BLaER1 (cell line): ENCODE data around the gene EEF1AKMT2.
A peak's percentile ranks its signal among the peaks of the same experiment; 100 is the strongest.

ENCODE experiments used
- H3K27ac ChIP-seq: shearing (Covaris generic); formaldehyde crosslinking; 2 replicates; pipeline ENCODE4 v1.8.1; 2022
- H3K27me3 ChIP-seq: shearing (Covaris generic); formaldehyde crosslinking; 2 replicates; pipeline ENCODE4 v1.8.1; 2022
- H3K36me3 ChIP-seq: shearing (Covaris generic); formaldehyde crosslinking; 2 replicates; pipeline ENCODE4 v1.8.1; 2022
- H3K4me1 ChIP-seq: shearing (Covaris generic); formaldehyde crosslinking; 2 replicates; pipeline ENCODE4 v1.8.1; 2022
- H3K4me2 ChIP-seq: shearing (Covaris generic); formaldehyde crosslinking; 2 replicates; pipeline ENCODE4 v1.8.1; 2022
- H3K4me3 ChIP-seq: shearing (Covaris generic); formaldehyde crosslinking; 2 replicates; pipeline ENCODE4 v1.8.1; 2022
- H3K9ac ChIP-seq: shearing (Covaris generic); formaldehyde crosslinking; 2 replicates; pipeline ENCODE4 v1.8.1; 2022
- H3K9me3 ChIP-seq: shearing (Covaris generic); formaldehyde crosslinking; 2 replicates; pipeline ENCODE4 v1.8.1; 2022
- H4K20me1 ChIP-seq: shearing (Covaris generic); formaldehyde crosslinking; 2 replicates; pipeline ENCODE4 v1.8.1; 2022
- Cebpa-rat ChIP-seq: shearing (Covaris generic); IDR thresholded peaks from 2 replicates; pipeline ENCODE4 v1.8.1; 2022

The EEF1AKMT2 gene

DNA sequence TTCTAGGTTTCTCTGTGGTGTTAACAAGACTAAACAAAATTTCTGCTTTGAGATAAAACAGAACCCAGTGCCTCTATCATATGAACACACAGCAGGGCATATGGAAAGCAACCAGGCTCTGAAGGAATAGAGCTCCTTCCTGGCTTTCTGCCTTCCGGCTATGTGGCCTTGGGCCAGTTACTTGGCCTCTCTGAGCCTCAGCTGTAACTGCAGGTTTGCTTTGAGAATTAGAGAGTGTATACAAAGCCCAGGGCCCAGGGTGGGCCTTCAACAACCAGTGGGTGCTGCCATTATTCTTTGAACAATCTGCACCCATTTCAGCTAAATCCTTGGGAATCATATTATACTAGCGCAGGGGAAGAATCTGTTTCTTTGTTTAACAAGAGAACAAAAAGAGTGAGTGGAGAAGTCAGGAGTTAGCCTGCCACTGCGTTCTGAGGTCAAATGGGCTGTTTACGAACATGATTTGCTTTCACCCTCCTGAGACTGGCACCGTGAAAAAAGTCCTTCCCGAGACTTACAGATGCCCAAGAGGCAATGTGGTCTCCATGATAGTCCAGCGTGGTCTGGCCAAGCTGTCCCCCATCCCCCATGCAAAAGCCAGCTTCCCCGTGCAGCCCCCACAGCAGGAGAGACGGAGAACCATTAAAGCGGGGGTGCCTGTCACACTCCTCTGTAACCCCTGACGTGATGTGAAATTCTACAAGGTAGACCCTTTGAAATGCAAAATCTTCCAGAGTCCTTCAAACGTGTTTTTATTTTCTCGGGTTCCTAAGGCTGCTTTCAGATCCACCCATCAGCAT lies 52.4 kb downstream of the EEF1AKMT2 start:
- no peak for TF ChIP-seq Cebpa-rat
- peak overlapping the region; percentile 83; the same call in 1 of the 2 replicates for H3K27ac ChIP-seq
- H3K4me3 ChIP-seq = no peak overlapping the region
- H3K4me1 ChIP-seq = peaks cover 84% of the 10 kb centered on the region
- H4K20me1 ChIP-seq = peaks cover 83% of the 10 kb centered on the region
- H3K9ac ChIP-seq = peak overlapping the region; percentile 73
- H3K4me2 ChIP-seq = peak overlapping the region; percentile 92
- no peaks in the 10 kb centered on the region for H3K9me3 ChIP-seq
- H3K27me3 ChIP-seq = no peaks in the 10 kb centered on the region
- H3K36me3 ChIP-seq = no peaks in the 10 kb centered on the region

DNA sequence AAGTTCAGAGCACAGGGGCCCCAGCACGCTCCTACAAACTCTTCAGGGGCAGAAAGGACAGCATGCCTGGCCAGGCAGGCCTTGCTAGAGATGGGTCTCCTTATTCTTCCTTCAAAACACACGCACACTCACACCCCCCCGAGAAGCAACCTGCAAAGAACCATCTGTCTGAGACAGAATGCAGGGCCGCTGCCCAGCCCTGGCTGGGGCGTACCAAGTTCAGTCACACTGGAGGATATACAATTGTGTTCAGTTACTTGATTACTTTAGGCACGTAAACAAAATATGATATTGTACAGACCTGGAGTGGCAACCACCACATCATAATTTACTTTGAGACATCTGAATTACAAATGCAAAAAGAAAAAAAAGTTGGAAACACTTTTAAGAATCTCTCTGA lies 53.2 kb downstream of the EEF1AKMT2 start:
- H3K36me3 ChIP-seq = no peaks in the 10 kb centered on the region
- peaks cover 92% of the 10 kb centered on the region for H4K20me1 ChIP-seq
- no peak overlapping the region for H3K4me3 ChIP-seq
- H3K9ac ChIP-seq = peak overlapping the region; percentile 54; the same call in 1 of the 2 replicates
- no peak overlapping the region; the same call in 1 of the 2 replicates for H3K27ac ChIP-seq
- no peaks in the 10 kb centered on the region for H3K27me3 ChIP-seq
- no peak for TF ChIP-seq Cebpa-rat
- peaks cover 92% of the 10 kb centered on the region for H3K4me1 ChIP-seq
- no peaks in the 10 kb centered on the region for H3K9me3 ChIP-seq
- H3K4me2 ChIP-seq = peak overlapping the region; percentile 92

DNA sequence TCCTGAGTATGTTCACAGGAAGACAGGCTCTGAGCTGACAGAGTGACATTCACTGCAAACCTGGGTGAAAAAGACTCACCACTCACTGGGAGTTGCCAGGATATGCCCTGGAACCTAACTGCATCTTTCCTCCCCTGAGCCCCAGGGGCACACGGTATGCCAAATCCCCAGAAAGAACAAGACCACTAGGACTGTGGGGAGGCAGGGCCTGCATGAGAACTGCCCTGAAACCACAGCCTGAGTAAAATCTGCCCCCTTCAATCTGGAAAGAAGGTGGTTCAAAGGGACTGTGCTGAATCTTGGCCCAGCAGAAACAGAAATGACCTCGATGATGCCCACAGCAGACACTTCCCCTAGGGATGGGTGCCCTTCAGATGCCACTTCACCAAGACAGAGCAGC lies 54.0 kb downstream of the EEF1AKMT2 start:
- Histone ChIP-seq H3K9me3 (no peaks in the 10 kb centered on the region), H3K4me2 (peak overlapping the region; percentile 92), H3K9ac (no peak overlapping the region; the same call in 1 of the 2 replicates), H4K20me1 (peaks cover 99% of the 10 kb centered on the region), H3K27me3 (no peaks in the 10 kb centered on the region), H3K4me1 (peaks cover 100% of the 10 kb centered on the region), H3K4me3 (no peak overlapping the region), H3K27ac (peak overlapping the region; percentile 38), H3K36me3 (no peaks in the 10 kb centered on the region)
- no peak for TF ChIP-seq Cebpa-rat

DNA sequence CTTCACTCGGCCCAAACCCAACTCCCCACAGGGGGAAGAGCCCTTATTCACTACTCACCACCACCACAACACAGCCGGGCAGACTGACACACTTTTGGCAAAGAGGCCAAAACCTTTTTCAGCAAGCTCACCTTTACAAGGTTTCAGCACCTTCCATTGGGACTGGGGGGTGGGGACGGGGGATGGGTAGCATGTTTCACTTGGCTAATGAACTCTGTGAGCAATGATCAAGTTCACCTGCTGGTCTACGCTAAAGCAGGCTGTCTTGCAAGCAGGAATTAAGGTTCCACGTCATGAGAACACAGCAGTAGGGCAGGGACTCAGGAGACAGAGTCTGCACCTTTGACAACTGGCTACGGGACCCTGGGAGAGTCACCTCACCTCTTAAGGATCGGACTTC lies 54.5 kb downstream of the EEF1AKMT2 start:
- Histone ChIP-seq H3K36me3 (peaks cover 4% of the 10 kb centered on the region; the same call in 1 of the 2 replicates), H3K9me3 (no peaks in the 10 kb centered on the region), H3K27me3 (no peaks in the 10 kb centered on the region), H3K4me2 (peak overlapping the region; percentile 92), H3K4me1 (peaks cover 100% of the 10 kb centered on the region), H3K27ac (peak overlapping the region; percentile 38), H3K4me3 (no peak overlapping the region), H4K20me1 (peaks cover 100% of the 10 kb centered on the region), H3K9ac (no peak overlapping the region)
- TF ChIP-seq Cebpa-rat = no peak

DNA sequence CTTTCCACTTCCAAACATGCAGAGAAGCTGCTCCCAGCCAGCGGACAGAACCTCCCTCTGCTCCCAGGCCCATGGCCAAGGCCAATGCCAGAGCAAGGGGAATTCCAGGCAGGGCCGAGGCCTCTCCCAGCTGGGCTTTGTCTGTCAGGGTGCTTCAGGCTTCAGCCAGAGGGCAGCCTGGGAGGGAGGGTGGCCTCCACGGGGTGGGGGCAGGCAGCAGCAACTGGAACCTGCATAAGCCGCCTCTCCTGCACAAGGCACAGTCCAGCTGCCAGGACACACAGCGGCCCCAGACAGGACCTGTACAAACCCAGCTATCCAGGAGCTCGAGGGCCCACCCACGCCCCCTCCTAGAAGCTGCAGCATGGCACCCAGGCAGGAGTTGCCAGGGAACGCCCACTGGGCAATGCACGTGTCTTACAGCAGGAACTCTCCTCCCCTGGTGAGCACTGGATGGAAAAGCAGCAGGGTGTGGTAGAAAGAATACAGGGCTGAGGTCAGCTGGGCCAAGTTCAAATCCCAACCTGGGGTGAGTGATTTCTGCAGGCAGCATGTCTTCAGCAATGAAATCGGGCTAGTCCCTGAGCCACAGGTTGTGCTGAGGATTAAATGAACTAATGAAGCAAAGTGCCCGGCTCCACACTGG lies 55.1 kb downstream of the EEF1AKMT2 start:
- H3K4me1 ChIP-seq = peaks cover 100% of the 10 kb centered on the region
- H3K36me3 ChIP-seq = peaks cover 10% of the 10 kb centered on the region; the same call in 1 of the 2 replicates
- H3K27ac ChIP-seq = 0 out of 2 replicates have a peak overlapping the region, but pooled peaks have one; percentile 69
- H3K9ac ChIP-seq = 0 out of 2 replicates have a peak overlapping the region, but pooled peaks have one; percentile 3
- no peak overlapping the region for H3K4me3 ChIP-seq
- H4K20me1 ChIP-seq = peaks cover 100% of the 10 kb centered on the region
- TF ChIP-seq Cebpa-rat = no peak
- H3K9me3 ChIP-seq = no peaks in the 10 kb centered on the region
- H3K27me3 ChIP-seq = no peaks in the 10 kb centered on the region
- H3K4me2 ChIP-seq = peak overlapping the region; percentile 92

DNA sequence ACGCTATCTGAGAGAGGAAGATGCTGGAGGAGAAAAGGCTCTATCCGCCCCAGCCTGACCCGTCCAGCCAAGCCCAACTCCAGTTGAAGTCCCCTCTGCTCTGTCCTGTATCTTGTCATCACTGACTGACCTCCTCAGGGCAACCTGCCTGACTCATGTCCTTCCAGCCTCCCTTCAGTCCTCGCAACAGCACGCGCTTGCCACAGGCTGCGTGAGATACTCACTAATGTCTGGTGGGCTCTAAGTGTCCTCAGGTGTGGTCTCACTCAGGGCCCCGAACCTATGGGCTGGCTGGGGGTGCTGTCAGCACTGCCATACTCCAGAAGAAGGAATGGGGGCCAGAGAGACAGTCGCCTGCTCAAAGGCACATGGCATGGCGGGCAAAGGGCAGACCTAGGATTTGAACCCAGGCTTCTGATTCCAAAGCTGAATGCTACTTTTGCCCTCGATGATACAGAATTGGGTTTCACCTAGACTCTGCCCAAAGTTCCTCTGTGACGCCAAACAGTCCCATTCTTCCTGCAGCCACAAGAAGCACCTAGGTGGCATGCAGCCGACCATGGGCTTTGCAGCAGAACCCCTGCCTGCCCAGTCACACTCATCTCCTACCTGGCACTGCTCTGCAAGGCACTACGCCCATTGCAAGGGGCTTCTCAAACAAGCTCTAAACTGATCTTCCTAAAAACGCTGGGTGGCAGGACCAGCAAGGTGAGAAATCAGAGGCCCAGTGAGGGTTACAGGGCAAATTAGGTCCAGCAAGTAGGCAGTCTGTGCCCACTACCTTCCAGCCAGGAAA lies 56.0 kb downstream of the EEF1AKMT2 start:
- Histone ChIP-seq H3K9me3 (no peaks in the 10 kb centered on the region), H3K4me2 (peak overlapping the region; percentile 92), H3K4me3 (no peak overlapping the region), H3K36me3 (peaks cover 12% of the 10 kb centered on the region; the same call in 1 of the 2 replicates), H3K9ac (0 out of 2 replicates have a peak overlapping the region, but pooled peaks have one; percentile 3), H3K27me3 (no peaks in the 10 kb centered on the region), H4K20me1 (peaks cover 99% of the 10 kb centered on the region), H3K4me1 (peaks cover 100% of the 10 kb centered on the region), H3K27ac (peak overlapping the region; percentile 69; the same call in 1 of the 2 replicates)
- no peak for TF ChIP-seq Cebpa-rat

DNA sequence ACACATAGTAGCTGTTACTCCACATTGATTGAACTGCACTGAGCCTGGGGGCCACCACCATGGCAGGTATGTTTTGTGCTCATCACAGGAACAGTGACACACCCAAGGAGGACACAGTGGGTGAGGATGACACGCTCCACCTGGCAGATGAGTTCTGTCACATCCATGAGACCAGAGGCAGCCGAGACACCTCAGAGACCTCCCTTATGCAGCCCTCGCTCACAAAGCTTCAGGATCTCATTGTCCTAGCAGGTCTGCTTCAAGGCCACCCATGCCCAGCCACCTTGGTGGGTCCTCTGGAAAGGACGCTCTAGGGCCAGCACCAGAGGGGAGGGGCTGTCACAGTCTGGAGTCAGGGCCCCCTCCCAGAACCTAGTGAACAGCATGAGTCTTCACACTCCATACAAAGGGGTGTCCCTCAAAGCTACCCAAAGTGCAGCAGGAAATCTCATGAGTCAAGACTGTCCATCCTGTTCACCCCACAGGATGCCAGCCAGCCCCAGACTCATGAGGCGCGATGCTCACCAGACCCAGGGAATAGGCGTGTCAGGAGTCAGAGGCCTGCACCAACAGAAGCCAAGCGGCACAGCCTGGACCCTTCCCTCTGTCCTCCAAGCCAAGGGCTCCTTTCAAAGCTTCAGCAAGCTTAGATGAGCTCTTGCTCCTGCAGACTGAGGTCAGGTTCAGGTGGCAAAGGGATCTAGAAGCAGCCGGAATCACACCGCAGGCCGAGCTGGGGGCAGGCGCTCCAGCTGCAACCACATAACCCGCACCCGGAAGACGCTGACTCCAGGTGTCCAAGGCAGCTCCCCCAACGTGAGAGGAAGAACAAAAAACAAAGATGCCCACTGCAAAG lies 57.1 kb downstream of the EEF1AKMT2 start:
- Histone ChIP-seq H4K20me1 (peaks cover 99% of the 10 kb centered on the region), H3K9me3 (no peaks in the 10 kb centered on the region), H3K36me3 (peaks cover 16% of the 10 kb centered on the region; the same call in 1 of the 2 replicates), H3K27ac (peak overlapping the region; percentile 69), H3K4me3 (peak overlapping the region; percentile 24), H3K27me3 (no peaks in the 10 kb centered on the region), H3K4me2 (peak overlapping the region; percentile 92), H3K4me1 (peaks cover 100% of the 10 kb centered on the region), H3K9ac (peak overlapping the region; percentile 57; the same call in 1 of the 2 replicates)
- no peak for TF ChIP-seq Cebpa-rat

DNA sequence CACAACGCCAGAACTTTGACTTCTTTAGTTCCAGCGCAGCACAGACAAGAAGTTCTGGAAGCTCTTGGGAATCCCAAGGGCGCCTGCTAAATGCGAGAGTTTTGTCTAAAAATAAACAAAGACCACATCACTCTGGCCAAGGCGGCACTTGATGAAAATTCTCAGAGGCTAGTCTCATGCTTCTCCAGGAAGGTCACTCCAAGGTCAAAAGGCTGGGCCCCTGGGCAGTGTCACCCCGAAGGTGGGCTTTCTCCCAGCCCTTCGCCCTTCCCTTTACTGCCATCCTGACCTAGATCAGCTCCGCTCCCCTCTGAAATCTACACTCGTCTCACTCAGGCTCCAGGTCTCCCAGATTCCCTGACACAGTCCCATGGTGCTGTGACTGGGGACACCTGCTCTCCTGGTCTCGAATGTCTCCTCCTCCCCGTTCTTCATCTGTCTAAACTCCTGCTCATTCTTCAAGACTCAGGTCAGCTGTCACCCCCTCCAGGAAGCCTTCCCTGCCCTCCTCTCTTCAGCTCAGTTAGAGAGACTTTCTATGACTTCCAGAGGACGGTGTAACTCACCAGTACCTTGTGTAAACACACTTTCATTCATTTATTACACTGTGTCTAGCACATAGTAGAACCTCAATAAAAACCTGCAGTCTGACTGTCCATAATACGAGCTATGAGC lies 58.0 kb downstream of the EEF1AKMT2 start:
- peaks cover 16% of the 10 kb centered on the region; the same call in 1 of the 2 replicates for H3K36me3 ChIP-seq
- no peak overlapping the region for H3K4me3 ChIP-seq
- H3K27me3 ChIP-seq = no peaks in the 10 kb centered on the region
- peaks cover 100% of the 10 kb centered on the region for H3K4me1 ChIP-seq
- H3K9me3 ChIP-seq = no peaks in the 10 kb centered on the region
- TF ChIP-seq Cebpa-rat = no peak
- peak overlapping the region; percentile 92 for H3K4me2 ChIP-seq
- peak overlapping the region; percentile 69 for H3K27ac ChIP-seq
- peaks cover 99% of the 10 kb centered on the region for H4K20me1 ChIP-seq
- peak overlapping the region; percentile 55 for H3K9ac ChIP-seq
